NCI-H82 treated with DMSO at 0.1 percent for 48 hours (cell line): Measurements from ENCODE around the gene TAS2R60.
"Not testable (repeated sequence)": the region's sequence is repeated elsewhere in the genome, so short reads cannot be mapped to it uniquely, and the experiment has no call there.

ENCODE experiments used
- DNase-seq: peaks from one replicate; lab custom pipeline; 2025; ENCODE audit not compliant: unreplicated experiment; lab: John Stamatoyannopoulos, UW

Gene TAS2R60

DNA sequence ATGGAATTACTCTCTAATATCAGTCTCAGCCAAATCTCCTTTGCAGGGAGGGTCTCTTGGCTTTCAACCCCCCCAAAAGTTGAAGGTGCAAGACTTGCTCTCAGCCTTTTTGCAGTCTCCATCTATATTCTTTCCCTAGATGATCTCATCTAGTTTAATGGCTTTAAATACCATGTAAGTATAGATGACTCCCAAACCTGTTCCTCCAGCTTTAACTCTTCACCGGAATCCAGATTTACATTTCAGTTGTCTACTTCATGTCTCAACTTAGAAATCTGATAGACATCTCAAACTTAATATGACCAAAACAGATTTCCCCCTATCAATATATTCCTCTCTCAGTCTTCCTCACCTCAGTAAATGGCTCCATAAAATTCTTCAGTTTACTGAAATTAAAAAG, 24.5 kb downstream of the TAS2R60 start:
- DNase-seq = no peak

DNA sequence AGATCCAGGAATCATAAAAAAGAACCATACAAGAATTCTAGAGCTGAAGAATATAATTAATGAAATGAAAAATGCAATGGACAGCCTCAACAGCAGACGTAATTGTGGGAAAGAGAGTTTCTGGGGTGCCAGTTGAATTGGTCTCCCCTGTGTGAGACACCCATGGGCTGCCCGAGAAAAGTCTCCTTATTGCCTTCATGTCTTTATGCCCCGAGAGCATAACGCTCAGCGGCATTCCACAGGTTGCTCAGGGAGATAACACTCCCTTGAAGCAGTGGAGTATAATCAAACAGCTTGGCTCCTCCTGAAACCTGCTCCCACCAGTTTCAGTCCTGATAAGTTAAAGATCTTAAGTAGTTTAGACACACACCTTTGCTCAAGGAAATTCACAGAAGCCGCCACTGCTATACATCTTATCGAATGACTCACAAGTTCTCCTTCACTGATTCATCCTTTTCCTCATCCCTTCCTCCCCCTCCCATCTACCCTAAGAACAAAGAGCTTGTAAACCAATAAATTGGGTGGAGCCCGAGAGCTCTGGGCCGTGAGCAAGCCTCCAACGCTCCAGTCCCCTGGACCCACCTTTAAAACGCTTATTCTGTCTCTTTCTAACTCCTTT, 28.9 kb downstream of the TAS2R60 start:
- not testable (repeated sequence) for DNase-seq

GRCh38 chr7:143477501-143478150, 34.4 kb downstream of the TAS2R60 start, which contains the start of gene TAS2R41:
TAS2R41 (plus strand) TSS chr7:143477873; CDS start chr7:143477873, 0 bp downstream.
- no peak for DNase-seq

GRCh38 chr7:143479055-143479766, 36.0 kb downstream of the TAS2R60 start:
- DNase-seq = no peak

DNA sequence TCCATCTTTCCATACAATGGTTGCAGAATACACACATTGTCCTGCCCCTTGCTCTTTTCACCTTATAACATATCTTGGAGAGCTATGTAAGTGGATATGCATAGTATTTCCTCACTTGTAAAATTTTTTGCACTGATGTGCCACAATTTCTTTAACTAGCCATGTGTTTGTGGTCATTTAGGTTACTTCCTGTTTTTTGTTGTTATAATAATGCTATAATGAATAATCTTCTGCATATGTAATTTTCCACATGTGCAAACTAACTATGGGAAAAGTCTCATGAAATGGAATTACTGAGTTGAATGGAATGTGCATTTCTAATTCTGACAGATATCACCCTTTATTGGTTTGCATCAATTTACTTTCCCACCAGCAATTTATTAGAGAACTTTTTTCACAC, 37.2 kb downstream of the TAS2R60 start:
- DNase-seq = no peak

GRCh38 chr7:143484119-143484518, 40.9 kb downstream of the TAS2R60 start:
- DNase-seq = no peak

DNA sequence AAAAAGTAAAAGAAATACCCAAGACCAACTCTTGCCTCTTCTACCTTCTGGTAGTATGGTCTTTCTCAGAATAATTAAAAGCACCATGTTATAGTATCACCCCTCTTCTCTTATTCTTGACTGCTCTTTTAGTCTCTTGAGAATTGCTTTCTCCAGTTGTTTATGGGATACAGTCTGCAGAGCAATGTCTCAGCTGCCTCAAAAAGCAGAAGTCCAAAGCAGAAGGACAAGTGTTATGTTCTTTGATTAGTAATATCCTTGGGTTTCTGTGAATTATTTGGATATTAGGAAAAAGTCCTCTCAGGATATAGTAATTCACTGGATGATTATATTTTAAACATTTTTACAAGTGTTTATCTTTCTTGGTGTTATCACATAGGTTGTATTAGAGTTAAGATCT, 41.8 kb downstream of the TAS2R60 start:
- DNase-seq = no peak

DNA sequence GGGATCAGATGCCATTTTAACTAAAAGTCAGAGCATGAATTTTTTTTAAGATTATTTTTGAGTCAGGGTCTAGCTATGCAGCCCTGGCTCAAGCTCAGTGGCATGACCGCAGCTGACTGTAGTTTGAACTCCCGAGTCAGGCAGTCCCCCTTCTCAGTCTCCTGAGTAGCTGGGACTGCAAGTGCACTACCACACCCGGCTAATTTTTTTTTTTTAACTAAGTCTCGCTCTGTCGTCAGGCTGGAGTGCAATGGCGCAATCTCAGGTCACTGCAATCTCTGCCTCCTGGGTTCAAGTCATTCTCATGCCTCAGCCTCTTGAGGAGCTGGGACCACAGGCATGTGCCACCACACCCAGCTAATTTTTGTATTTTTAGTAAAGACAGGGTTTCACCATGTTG, 42.2 kb downstream of the TAS2R60 start:
- DNase-seq = no peak

GRCh38 chr7:143486266-143486665, 43.0 kb downstream of the TAS2R60 start:
- DNase-seq = not testable (repeated sequence)

DNA sequence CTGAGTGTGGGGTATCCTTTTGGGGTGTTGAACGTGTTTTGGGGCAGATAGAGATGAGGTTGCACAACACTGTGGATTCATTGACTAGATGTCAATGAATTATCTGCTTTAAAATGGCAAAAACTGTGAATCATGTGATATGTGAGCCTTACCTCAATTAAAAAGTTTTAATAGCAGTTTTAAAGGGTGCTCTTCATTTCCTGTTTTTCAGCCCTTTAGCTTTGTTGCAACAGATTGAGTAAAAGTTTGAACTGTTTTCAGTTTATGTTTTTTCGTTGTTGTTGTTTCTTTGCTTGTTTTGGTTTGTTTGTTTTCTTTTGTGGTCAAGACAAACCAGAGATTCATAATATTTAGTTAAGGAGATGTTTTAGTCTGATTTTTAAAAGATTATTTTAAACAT, 43.8 kb downstream of the TAS2R60 start:
- DNase-seq = no peak

DNA sequence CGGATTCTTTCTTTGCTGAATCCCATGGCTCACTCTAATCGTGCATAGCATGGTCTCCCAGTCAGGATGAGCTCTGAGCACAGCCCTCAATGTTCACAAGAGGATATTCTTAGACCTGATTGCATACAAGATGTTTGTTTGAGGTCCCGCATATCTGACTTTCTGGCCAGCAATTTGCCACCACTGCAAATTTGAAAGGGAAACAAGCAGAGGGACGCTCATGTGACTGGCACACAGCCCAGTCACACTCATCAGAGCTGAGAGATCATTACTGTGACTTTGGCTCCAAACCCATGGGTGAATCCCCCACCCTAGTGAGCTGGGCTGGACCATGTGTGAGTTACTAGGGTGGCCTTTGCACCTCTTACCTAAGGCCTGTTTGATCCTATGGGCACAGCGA, 44.3 kb downstream of the TAS2R60 start:
- DNase-seq = no peak

GRCh38 chr7:143490717-143491306, 47.6 kb downstream of the TAS2R60 start:
- no peak for DNase-seq

GRCh38 chr7:143492043-143492471, 48.8 kb downstream of the TAS2R60 start:
- no peak for DNase-seq

- no peak for DNase-seq
Observed at GRCh38 chr7:143492799-143493739, 49.8 kb downstream of the TAS2R60 start.

- no peak for DNase-seq
Observed at GRCh38 chr7:143493751-143494150, 50.5 kb downstream of the TAS2R60 start.
